Dendritic cell treated with granulocyte-macrophage colony-stimulating factor and Interleukin-4, amounts not matched to agents 40 ng/mL and 50 ng/mL, for 4 days (primary cell): ENCODE results near the gene POU2F3.
A peak's percentile ranks its signal among the peaks of the same experiment; 100 is the strongest.

ENCODE experiments used
- H3K27ac Mint-ChIP-seq: one replicate; pipeline ENCODE4 v1.8.0; 2022; ENCODE audit warnings: mild to moderate bottlenecking, mixed read lengths
- H3K27me3 Mint-ChIP-seq: one replicate; pipeline ENCODE4 v1.8.0; 2022; ENCODE audit warnings: mild to moderate bottlenecking, mixed read lengths
- H3K36me3 Mint-ChIP-seq: one replicate; pipeline ENCODE4 v1.8.0; 2022; ENCODE audit warnings: low read depth, mixed read lengths
- H3K4me1 Mint-ChIP-seq: one replicate; pipeline ENCODE4 v1.8.0; 2022; ENCODE audit warnings: low read depth, mixed read lengths
- H3K4me3 Mint-ChIP-seq: one replicate; pipeline ENCODE4 v1.8.0; 2022; ENCODE audit warnings: mild to moderate bottlenecking, moderate library complexity, mixed read lengths
- H3K9me3 Mint-ChIP-seq: one replicate; pipeline ENCODE4 v1.8.0; 2022; ENCODE audit warnings: mixed read lengths
- intact Hi-C: fragments of 100-400 bp; cut with micrococcal nuclease; formaldehyde crosslinking; loops from one replicate; pipeline ENCODE4 v1.15.0; 2022

The POU2F3 gene

GRCh38 chr11:120330045-120330444 lies 90.1 kb downstream of the POU2F3 start:
- H3K4me3 Mint-ChIP-seq = no peak overlapping the region
- peaks cover 86% of the 10 kb centered on the region for H3K27me3 Mint-ChIP-seq
- peaks cover 3% of the 10 kb centered on the region for H3K4me1 Mint-ChIP-seq
- no peaks in the 10 kb centered on the region for H3K9me3 Mint-ChIP-seq
- H3K36me3 Mint-ChIP-seq = no peaks in the 10 kb centered on the region
- no peak overlapping the region for H3K27ac Mint-ChIP-seq
- intact Hi-C loops = no loop called here

- Mint-ChIP-seq H3K27ac (no peak overlapping the region), H3K4me1 (peaks cover 6% of the 10 kb centered on the region), H3K36me3 (no peaks in the 10 kb centered on the region), H3K9me3 (no peaks in the 10 kb centered on the region), H3K27me3 (peaks cover 76% of the 10 kb centered on the region), H3K4me3 (no peak overlapping the region)
- intact Hi-C loops = no loop called here
These were observed 91.5 kb downstream of the POU2F3 start for GRCh38 chr11:120331301-120331996.

- no peak overlapping the region for H3K27ac Mint-ChIP-seq
- H3K27me3 Mint-ChIP-seq = peaks cover 73% of the 10 kb centered on the region
These were observed 93.1 kb downstream of the POU2F3 start for GRCh38 chr11:120332822-120333716.

GRCh38 chr11:120333801-120334200 lies 93.9 kb downstream of the POU2F3 start:
- peaks cover 21% of the 10 kb centered on the region for H3K4me1 Mint-ChIP-seq
- H3K4me3 Mint-ChIP-seq = no peak overlapping the region
- H3K27me3 Mint-ChIP-seq = peaks cover 72% of the 10 kb centered on the region
- no peaks in the 10 kb centered on the region for H3K9me3 Mint-ChIP-seq
- no peaks in the 10 kb centered on the region for H3K36me3 Mint-ChIP-seq
- intact Hi-C loops = loop anchor here (2.0 kb wide), 1 partner anchor 351 kb away; no protein-coding TSS in a partner anchor
- H3K27ac Mint-ChIP-seq = no peak overlapping the region

More at GRCh38 chr11:120332822-120333716, 93.1 kb downstream of the POU2F3 start:
- H3K9me3 Mint-ChIP-seq = no peaks in the 10 kb centered on the region
- peaks cover 20% of the 10 kb centered on the region for H3K4me1 Mint-ChIP-seq
- H3K36me3 Mint-ChIP-seq = no peaks in the 10 kb centered on the region
- no peak overlapping the region for H3K4me3 Mint-ChIP-seq
- intact Hi-C loops = no loop called here

- H3K9me3 Mint-ChIP-seq = no peaks in the 10 kb centered on the region
- peaks cover 73% of the 10 kb centered on the region for H3K27me3 Mint-ChIP-seq
- peaks cover 21% of the 10 kb centered on the region for H3K4me1 Mint-ChIP-seq
- H3K36me3 Mint-ChIP-seq = no peaks in the 10 kb centered on the region
- H3K27ac Mint-ChIP-seq = no peak overlapping the region
- no peak overlapping the region for H3K4me3 Mint-ChIP-seq
- intact Hi-C loops = loop anchor here (2.0 kb wide), 1 partner anchor 350 kb away; no protein-coding TSS in a partner anchor
These were observed 94.4 kb downstream of the POU2F3 start for GRCh38 chr11:120334332-120334731.

- Mint-ChIP-seq H3K4me1 (peaks cover 21% of the 10 kb centered on the region), H3K27me3 (peaks cover 75% of the 10 kb centered on the region), H3K27ac (no peak overlapping the region), H3K4me3 (peak overlapping the region; percentile 7), H3K9me3 (no peaks in the 10 kb centered on the region), H3K36me3 (no peaks in the 10 kb centered on the region)
- intact Hi-C loops = loop anchor here (2.0 kb wide), 1 partner anchor 350 kb away; no protein-coding TSS in a partner anchor
These were observed 95.0 kb downstream of the POU2F3 start for GRCh38 chr11:120334894-120335462.

- Mint-ChIP-seq H3K9me3 (no peaks in the 10 kb centered on the region), H3K4me3 (peak overlapping the region; percentile 53), H3K4me1 (peaks cover 21% of the 10 kb centered on the region), H3K27ac (no peak overlapping the region), H3K27me3 (peaks cover 75% of the 10 kb centered on the region), H3K36me3 (no peaks in the 10 kb centered on the region)
- intact Hi-C loops = loop anchor here (2.0 kb wide), 1 partner anchor 349 kb away; no protein-coding TSS in a partner anchor
These were observed 95.6 kb downstream of the POU2F3 start for GRCh38 chr11:120335556-120335907.

- Mint-ChIP-seq H3K27ac (peak within 1 kb of the TSS; percentile 67), H3K9me3 (no peaks in the 10 kb centered on the region)
These were observed 96.1 kb downstream of the POU2F3 start, which contains the start of gene ARHGEF12 for GRCh38 chr11:120335908-120336640. TSS of gene ARHGEF12 (plus strand) at chr11:120336413. CDS start at chr11:120337244, 831 bp downstream.

GRCh38 chr11:120336641-120337354 lies 96.9 kb downstream of the POU2F3 start:
- intact Hi-C loops = no loop called here
- peak overlapping the region; percentile 67 for H3K27ac Mint-ChIP-seq
- H3K4me1 Mint-ChIP-seq = peaks cover 21% of the 10 kb centered on the region
- peak overlapping the region; percentile 86 for H3K4me3 Mint-ChIP-seq
- no peaks in the 10 kb centered on the region for H3K36me3 Mint-ChIP-seq
- no peaks in the 10 kb centered on the region for H3K9me3 Mint-ChIP-seq
- peaks cover 74% of the 10 kb centered on the region for H3K27me3 Mint-ChIP-seq

More at GRCh38 chr11:120335908-120336640, 96.1 kb downstream of the POU2F3 start, which contains the start of gene ARHGEF12:
- no peaks in the 10 kb centered on the region for H3K36me3 Mint-ChIP-seq
- intact Hi-C loops = loop anchor here (2.0 kb wide), 1 partner anchor 349 kb away; no protein-coding TSS in a partner anchor
- peaks cover 21% of the 10 kb centered on the region for H3K4me1 Mint-ChIP-seq
- H3K27me3 Mint-ChIP-seq = peaks cover 75% of the 10 kb centered on the region
- peak within 1 kb of the TSS; percentile 86 for H3K4me3 Mint-ChIP-seq

GRCh38 chr11:120337355-120338106 lies 97.6 kb downstream of the POU2F3 start:
- peaks cover 75% of the 10 kb centered on the region for H3K27me3 Mint-ChIP-seq
- no peaks in the 10 kb centered on the region for H3K9me3 Mint-ChIP-seq
- H3K36me3 Mint-ChIP-seq = no peaks in the 10 kb centered on the region
- intact Hi-C loops = no loop called here
- H3K4me3 Mint-ChIP-seq = peak overlapping the region; percentile 86
- peak overlapping the region; percentile 67 for H3K27ac Mint-ChIP-seq
- peaks cover 21% of the 10 kb centered on the region for H3K4me1 Mint-ChIP-seq

- no peaks in the 10 kb centered on the region for H3K36me3 Mint-ChIP-seq
- peaks cover 71% of the 10 kb centered on the region for H3K27me3 Mint-ChIP-seq
- intact Hi-C loops = no loop called here
- peak overlapping the region; percentile 23 for H3K4me3 Mint-ChIP-seq
- H3K9me3 Mint-ChIP-seq = no peaks in the 10 kb centered on the region
- H3K4me1 Mint-ChIP-seq = peaks cover 21% of the 10 kb centered on the region
- H3K27ac Mint-ChIP-seq = no peak overlapping the region
These were observed 98.4 kb downstream of the POU2F3 start for GRCh38 chr11:120338107-120338933.
